Central memory CD8-positive, alpha-beta T cell (primary cell): ENCODE data around the gene BTBD9.

Experiments
- ATAC-seq: fragments of 150-1000 bp; cut with Tn5 transposase; replicated peaks from 2 replicates; pipeline ENCODE4 v1.10.0; 2022; ENCODE audit warnings: mild to moderate bottlenecking, moderate FRiP score, moderate number of reproducible peaks; ENCODE audit not compliant: poor library complexity, severe bottlenecking; ENCODE audit errors: extremely low read depth
- DNase-seq, 2 donors: peaks; one replicate each; pipeline ENCODE4 v3.0.0; 2021; ENCODE audit warnings: low spot score in 2 of 2
- H3K27ac Mint-ChIP-seq: one replicate; pipeline ENCODE4 v1.8.0; 2022; ENCODE audit warnings: low read depth, mild to moderate bottlenecking, moderate library complexity, mixed read lengths
- H3K27me3 Mint-ChIP-seq: one replicate; pipeline ENCODE4 v1.8.0; 2022; ENCODE audit warnings: mixed read lengths
- H3K36me3 Mint-ChIP-seq: one replicate; pipeline ENCODE4 v1.8.0; 2022; ENCODE audit warnings: mild to moderate bottlenecking, moderate library complexity, mixed read lengths; ENCODE audit not compliant: insufficient read depth
- H3K4me1 Mint-ChIP-seq: one replicate; pipeline ENCODE4 v1.8.0; 2022; ENCODE audit warnings: mixed read lengths
- H3K4me3 Mint-ChIP-seq: one replicate; pipeline ENCODE4 v1.8.0; 2022; ENCODE audit warnings: mild to moderate bottlenecking, moderate library complexity, mixed read lengths
- H3K9me3 Mint-ChIP-seq: one replicate; pipeline ENCODE4 v1.8.0; 2022; ENCODE audit warnings: mixed read lengths

Gene BTBD9

DNA sequence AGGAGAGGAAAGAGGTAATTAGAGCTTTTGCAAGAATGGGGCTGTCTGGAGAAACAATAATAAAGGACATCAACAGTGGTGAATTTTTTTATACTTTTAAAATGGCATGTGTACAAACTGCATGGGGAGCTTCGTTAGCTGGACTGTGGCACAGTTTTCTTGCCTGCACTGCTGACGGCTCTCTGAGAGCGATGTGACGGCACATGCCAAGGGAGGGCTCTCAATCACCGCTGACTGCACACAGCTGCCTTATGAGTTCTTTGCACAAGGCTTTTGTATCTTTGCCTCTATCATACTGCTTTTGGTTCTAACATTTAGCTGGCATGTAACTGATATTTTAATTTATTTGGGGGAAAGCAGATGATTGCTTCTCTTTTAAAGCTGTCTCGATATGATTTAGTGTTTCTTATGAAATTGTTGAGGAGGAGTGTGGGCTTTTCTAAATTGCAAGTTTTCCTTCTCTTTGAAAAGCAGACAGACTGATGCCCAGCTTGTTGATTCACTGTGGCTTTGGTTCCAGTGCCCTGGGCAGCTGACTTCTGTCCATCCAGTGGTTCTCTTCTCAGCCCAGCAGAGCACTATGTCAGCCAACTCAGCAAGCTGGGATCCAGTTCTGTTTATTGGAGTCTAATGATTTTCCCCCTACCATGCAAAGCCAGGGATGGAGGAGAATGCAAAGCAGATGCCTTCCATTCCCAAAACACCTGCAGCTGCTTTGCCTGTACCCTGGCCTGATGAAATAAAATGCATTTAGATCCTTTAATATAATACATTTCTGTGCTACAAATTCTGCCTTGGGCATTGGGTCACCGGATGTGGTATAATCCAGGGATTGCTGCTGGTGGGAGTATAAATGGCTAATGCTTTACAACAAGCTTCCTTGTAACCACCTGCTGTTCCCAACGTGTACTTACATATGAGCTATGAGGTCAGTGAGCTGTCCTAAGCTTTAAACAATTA lies 496.3 kb downstream of the BTBD9 start:
- no peaks in the 10 kb centered on the region for H3K9me3 Mint-ChIP-seq
- peaks cover 12% of the 10 kb centered on the region for H3K36me3 Mint-ChIP-seq
- H3K4me3 Mint-ChIP-seq = no peak overlapping the region
- DNase-seq = no peak
- peaks cover 45% of the 10 kb centered on the region for H3K4me1 Mint-ChIP-seq
- H3K27me3 Mint-ChIP-seq = no peaks in the 10 kb centered on the region
- ATAC-seq = no peak
- H3K27ac Mint-ChIP-seq = peak overlapping the region; percentile 64

DNA sequence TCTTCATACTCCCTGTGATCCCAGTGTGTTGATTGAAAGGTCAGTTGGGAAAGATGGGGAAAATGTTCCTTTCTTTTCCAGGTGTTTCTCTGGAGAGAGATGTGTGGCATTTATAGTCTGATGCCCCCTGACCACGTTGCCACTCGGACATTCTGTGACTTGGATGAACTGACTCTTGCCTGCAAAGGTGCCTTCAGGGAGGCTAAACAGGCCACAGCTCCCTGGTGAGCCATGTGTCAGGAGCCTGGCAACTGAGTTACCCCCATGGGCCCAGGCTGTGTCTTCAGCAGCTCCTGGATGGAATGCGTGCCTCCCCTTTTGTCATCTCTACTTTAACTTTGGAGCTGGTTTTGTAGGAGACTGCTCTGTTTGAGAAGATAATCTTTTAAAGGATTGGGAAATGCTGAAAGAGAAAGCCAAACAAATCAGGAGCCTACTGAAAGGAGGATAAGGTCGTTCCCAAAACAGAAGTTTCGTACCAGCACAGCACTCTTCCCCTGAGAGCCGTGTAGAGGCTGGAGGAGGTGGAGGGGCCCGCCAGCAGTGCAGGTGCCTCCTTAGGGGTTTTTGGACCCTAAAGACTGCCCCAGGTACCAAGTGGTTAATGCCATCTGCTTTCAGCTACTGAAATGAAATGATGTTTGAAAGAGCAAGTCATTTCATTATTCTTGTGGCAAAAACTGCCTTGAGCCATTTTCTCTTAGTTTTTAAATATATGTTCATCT lies 497.4 kb downstream of the BTBD9 start:
- Mint-ChIP-seq H3K4me3 (no peak overlapping the region), H3K27ac (peak overlapping the region; percentile 64), H3K36me3 (peaks cover 14% of the 10 kb centered on the region), H3K4me1 (peaks cover 52% of the 10 kb centered on the region), H3K27me3 (no peaks in the 10 kb centered on the region), H3K9me3 (no peaks in the 10 kb centered on the region)
- ATAC-seq = no peak
- DNase-seq = no peak

DNA sequence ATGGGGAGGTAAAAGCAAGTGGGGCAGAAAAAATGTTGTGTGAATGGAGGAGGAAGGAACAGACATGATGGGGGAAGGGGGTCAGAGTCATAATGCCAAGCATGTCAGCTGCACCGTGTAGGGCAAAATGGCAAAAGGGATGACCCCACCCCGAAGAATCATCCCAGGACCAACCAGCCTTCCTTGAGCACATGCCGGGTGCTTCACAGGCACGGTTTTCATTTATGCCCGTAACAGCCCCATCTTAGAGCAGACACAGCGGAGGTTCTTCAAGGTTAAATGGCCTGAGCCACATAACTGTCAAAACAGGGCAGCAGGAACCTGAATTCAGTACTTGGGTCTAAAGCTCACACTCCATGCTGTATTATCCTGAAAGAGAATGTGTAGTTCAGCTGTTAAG lies 498.0 kb downstream of the BTBD9 start:
- Mint-ChIP-seq H3K4me3 (no peak overlapping the region), H3K36me3 (peaks cover 11% of the 10 kb centered on the region), H3K27ac (no peak overlapping the region), H3K9me3 (no peaks in the 10 kb centered on the region), H3K4me1 (peaks cover 49% of the 10 kb centered on the region), H3K27me3 (no peaks in the 10 kb centered on the region)
- no peak for ATAC-seq
- no peak for DNase-seq

DNA sequence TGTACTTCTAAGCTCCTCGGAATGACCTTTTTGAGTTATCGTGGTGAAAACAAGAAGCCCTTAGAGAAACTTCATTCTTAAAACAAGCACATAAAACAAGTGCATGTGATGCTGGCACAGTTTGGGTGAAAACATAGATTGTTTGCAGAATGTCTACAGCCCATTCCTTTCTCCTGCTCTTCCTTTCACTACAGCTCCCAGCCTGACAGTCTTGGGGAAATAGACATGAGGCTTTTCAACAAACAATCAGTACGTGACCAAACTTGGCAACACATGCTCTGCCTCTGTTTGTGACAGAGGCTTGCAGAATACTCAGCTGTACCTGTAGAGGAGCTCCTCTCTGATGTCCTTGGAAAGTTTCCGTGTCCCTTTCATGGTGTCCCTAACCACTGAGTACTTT lies 498.6 kb downstream of the BTBD9 start:
- no peak overlapping the region for H3K4me3 Mint-ChIP-seq
- DNase-seq (no peak), ATAC-seq (no peak)
- no peaks in the 10 kb centered on the region for H3K27me3 Mint-ChIP-seq
- peaks cover 45% of the 10 kb centered on the region for H3K4me1 Mint-ChIP-seq
- H3K36me3 Mint-ChIP-seq = peaks cover 11% of the 10 kb centered on the region
- no peak overlapping the region for H3K27ac Mint-ChIP-seq
- no peaks in the 10 kb centered on the region for H3K9me3 Mint-ChIP-seq

DNA sequence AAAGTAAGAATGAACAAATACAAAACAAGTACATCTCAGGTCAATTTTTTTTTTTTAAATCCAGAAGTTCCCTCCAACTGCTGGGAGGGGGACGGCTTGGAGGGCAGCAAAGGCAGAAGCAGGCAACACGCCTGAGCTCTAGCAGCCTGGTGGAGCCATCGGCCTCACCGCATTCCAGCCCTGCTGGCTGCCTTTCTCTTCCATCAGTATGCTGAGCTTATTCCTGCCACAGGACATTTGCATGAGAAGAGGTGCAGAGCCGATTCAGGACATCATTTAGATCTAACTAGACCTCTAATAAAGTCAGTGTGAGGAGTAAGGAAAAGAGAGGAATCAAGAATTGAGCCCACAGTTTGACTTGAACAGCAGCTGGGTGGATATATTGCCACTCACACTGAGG lies 501.4 kb downstream of the BTBD9 start:
- Mint-ChIP-seq H3K36me3 (peaks cover 7% of the 10 kb centered on the region), H3K27me3 (no peaks in the 10 kb centered on the region), H3K4me3 (no peak overlapping the region), H3K4me1 (peaks cover 51% of the 10 kb centered on the region), H3K9me3 (no peaks in the 10 kb centered on the region), H3K27ac (no peak overlapping the region)
- no peak for ATAC-seq
- no peak for DNase-seq

DNA sequence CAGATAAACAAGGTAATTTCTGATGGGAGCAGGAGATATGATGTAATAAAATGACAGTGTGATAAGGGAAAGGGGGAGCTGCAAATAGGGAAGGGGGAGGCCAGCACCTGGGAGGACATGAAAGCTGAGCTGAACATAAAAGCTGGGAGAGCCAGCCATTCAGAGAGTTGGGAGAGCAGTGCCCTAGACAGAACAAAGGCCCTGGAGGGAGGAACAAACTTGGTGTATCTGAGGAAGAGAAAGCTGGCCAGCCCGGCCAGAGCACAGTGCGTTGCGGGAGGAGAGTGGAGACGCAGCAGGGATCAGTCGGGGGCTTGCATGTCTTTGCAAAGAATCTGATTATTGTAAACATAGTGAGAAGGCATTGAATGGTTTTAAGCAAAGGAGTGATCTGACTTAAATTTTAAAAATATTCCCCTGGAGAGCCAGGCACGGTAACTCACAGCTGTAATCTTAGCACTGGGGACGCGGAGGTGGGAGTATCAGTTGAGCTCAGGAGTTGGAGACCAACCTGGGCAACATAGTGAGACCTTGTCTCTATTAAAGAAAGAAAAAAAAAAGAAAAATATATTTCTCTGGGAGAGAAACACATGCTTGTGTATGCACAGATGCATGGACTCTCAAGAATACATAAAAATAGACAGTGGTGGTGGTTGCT lies 502.0 kb downstream of the BTBD9 start:
- ATAC-seq = no peak
- Mint-ChIP-seq H3K27ac (peak overlapping the region; percentile 14), H3K4me3 (no peak overlapping the region), H3K27me3 (no peaks in the 10 kb centered on the region), H3K9me3 (no peaks in the 10 kb centered on the region), H3K4me1 (peaks cover 51% of the 10 kb centered on the region), H3K36me3 (peaks cover 7% of the 10 kb centered on the region)
- no peak for DNase-seq

DNA sequence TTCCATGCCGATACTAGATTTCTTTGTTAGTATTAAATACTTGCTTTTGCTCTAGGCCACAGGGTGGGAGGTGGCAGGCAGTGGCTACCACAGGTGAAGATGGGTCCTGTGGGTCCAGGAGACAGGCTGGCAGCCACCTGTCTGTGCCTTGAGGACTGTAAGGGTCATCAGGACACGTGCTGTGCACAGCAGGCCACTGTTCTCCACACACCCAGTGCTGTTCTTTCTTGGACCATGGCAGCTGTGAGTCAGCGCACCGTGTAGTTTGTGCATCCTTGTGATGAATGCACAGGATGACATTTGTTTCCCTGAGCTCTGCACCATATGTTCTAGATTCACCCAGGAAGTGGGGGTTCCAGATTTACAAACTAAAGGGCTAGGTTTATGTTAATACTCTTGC lies 503.2 kb downstream of the BTBD9 start:
- Mint-ChIP-seq H3K27ac (no peak overlapping the region), H3K4me1 (peaks cover 54% of the 10 kb centered on the region), H3K27me3 (no peaks in the 10 kb centered on the region), H3K4me3 (no peak overlapping the region), H3K36me3 (peaks cover 10% of the 10 kb centered on the region), H3K9me3 (no peaks in the 10 kb centered on the region)
- ATAC-seq (no peak), DNase-seq (no peak)

DNA sequence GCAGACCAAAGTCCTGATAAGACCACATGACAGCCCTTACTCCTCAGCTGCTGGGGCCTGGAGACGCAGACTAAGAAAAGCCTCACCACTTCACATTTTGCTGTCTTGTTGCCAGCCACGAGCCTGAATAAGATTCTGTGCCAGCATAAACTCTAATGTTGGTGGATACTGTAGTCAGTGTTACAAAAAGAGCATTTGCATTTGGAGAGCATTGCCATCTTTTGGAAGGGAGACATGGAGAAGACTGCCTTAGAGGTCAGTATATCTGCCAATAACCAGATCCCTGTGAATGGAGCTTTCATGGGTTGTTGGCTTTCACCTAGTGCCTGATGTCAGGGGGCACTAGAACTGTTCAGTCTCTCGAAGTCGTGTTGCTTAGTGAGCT lies 505.0 kb downstream of the BTBD9 start:
- Mint-ChIP-seq H3K36me3 (peaks cover 9% of the 10 kb centered on the region), H3K4me3 (no peak overlapping the region), H3K4me1 (peaks cover 66% of the 10 kb centered on the region), H3K27ac (no peak overlapping the region), H3K9me3 (no peaks in the 10 kb centered on the region), H3K27me3 (no peaks in the 10 kb centered on the region)
- ATAC-seq (no peak), DNase-seq (no peak)

DNA sequence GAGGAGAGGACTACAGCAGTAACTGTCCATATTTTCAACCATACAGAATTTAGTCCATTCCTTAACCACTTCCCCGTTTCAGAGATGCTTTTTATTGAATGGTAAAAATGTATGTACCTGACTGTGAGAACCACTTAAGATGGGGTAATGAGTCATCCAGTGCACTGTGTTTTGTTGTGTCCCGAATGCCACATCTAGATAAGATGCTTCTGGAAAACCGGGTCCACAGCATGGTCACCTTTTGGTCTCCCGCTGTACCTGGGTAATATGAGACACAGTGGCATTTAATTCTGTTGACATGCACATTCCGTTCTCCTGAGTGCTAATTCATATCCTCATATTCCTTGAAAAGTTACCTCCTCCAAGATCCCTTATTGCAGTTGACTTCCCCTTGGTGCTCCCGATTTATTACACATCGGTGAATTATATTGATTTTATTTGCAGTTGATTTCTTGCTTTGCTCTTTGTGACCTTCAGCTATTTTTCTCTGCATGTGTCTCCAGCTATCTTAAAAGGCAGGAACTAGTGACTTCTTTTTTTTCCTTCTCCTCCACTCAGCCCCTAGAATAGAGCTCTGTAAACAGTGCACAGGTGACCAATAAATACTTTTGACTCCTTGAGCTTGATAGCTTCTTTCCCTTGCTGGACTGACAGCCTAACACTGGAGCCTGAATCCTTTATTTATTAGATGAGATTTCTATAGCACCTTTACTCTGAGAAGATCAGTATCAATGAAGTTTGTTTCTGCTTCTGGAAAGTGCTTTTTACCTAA lies 505.6 kb downstream of the BTBD9 start:
- Mint-ChIP-seq H3K4me1 (peaks cover 66% of the 10 kb centered on the region), H3K4me3 (no peak overlapping the region), H3K9me3 (no peaks in the 10 kb centered on the region), H3K27me3 (no peaks in the 10 kb centered on the region), H3K36me3 (peaks cover 9% of the 10 kb centered on the region), H3K27ac (no peak overlapping the region)
- ATAC-seq (no peak), DNase-seq (no peak)

DNA sequence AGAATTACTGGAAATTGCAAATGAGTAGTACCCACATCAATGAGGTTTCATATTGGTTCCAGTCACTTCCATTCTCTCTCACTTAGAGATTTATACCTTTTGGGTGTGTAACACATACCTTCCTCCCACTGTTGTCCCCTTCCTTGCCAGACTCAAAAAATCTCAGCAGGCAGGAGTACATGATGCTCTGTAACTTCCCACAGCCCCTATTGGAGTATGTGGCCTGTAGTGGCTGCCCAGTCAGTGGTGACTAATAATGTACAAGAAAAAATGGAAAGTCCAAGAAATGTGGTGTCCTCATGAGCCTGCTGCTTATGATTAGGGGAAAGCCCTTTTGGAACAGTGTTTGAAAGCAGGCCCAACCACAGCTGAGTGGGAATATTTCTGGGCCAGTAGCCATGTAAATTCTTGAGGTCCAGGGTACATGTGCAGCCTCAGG lies 508.2 kb downstream of the BTBD9 start:
- ATAC-seq (no peak), DNase-seq (no peak)
- Mint-ChIP-seq H3K4me3 (no peak overlapping the region), H3K27me3 (no peaks in the 10 kb centered on the region), H3K27ac (peak overlapping the region; percentile 75), H3K4me1 (peaks cover 58% of the 10 kb centered on the region), H3K9me3 (no peaks in the 10 kb centered on the region), H3K36me3 (peaks cover 6% of the 10 kb centered on the region)

DNA sequence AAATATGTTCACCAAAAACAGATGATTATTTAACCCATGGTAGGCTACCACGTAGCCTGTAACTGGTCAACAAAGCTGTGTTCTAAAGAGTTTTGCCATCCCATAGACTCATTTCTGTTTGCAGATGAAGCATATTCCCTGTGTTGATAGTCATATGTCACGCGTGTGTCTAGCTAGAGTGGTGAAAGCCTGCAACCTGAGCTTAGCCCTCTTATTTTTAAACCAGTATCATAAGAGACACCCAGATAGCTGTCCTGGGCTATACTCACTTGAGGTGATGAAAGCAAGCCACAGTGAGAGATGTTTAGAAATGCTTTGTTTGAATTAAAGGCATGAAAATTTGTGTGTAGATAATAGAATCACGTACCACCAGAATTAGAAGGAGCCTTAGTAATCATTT lies 512.4 kb downstream of the BTBD9 start:
- Mint-ChIP-seq H3K4me3 (no peak overlapping the region), H3K4me1 (peaks cover 42% of the 10 kb centered on the region), H3K9me3 (no peaks in the 10 kb centered on the region), H3K27me3 (no peaks in the 10 kb centered on the region), H3K36me3 (peaks cover 3% of the 10 kb centered on the region), H3K27ac (peak overlapping the region; percentile 2)
- no peak for ATAC-seq
- no peak for DNase-seq
